Tibial artery (tissue), 4 donors: Measurements from ENCODE around the gene VAT1L.

Experiments
- DNase-seq, 2 donors: peaks; one replicate each; pipeline ENCODE4 v3.0.0-alpha.2; 2019
- H3K27ac ChIP-seq, 2 donors: fragments of 200-600 bp; sonication (generic) in 1 of 2; 1 replicate in 1 of 2; 2 replicates in 1 of 2; pipeline ENCODE4 v1.5.1; 2018 to 2019; ENCODE audit warnings: mild to moderate bottlenecking in 1 of 2
- H3K27me3 ChIP-seq, 2 donors: fragments of 200-600 bp; sonication (generic) in 1 of 2; one replicate each; pipeline versions ENCODE4 v1.5.1 to v1.6.0; 2016 to 2019
- H3K36me3 ChIP-seq, 3 donors: fragments of 200-600 bp; sonication (generic) in 2 of 3; one replicate each; pipeline ENCODE4 v1.5.1; 2016 to 2019; ENCODE audit warnings: mild to moderate bottlenecking in 2 of 3
- H3K4me1 ChIP-seq, 4 donors: fragments of 200-600 bp; sonication (generic) in 2 of 4; 1 replicate in 3 of 4; 2 replicates in 1 of 4; pipeline ENCODE4 v1.5.1; 2016 to 2019
- H3K4me3 ChIP-seq, 2 donors: fragments of 200-600 bp; sonication (generic) in 1 of 2; 1 replicate in 1 of 2; 2 replicates in 1 of 2; pipeline ENCODE4 v1.5.1; 2018 to 2019; ENCODE audit warnings: mild to moderate bottlenecking in 2 of 2
- H3K9me3 ChIP-seq, 3 donors: fragments of 200-600 bp; sonication (generic) in 1 of 3; one replicate each; pipeline ENCODE4 v1.5.1; 2016 to 2019
- intact Hi-C: fragments of 100-400 bp; cut with DNase I; formaldehyde crosslinking; loops from one replicate; pipeline ENCODE4 v1.15.0; 2023; ENCODE audit warnings: low total_unique reads
- TF ChIP-seq, protein P1 (sequence below), 2 experiments: fragments of 200-600 bp in 1 of 2; fragments of 450-650 bp in 1 of 2; IDR thresholded peaks; one replicate each; pipeline ENCODE4 v1.5.1; 2017 to 2019; ENCODE audit warnings: antibody characterized with exemption in 2 of 2, mild to moderate bottlenecking in 1 of 2, moderate library complexity in 1 of 2

Gene VAT1L

DNA sequence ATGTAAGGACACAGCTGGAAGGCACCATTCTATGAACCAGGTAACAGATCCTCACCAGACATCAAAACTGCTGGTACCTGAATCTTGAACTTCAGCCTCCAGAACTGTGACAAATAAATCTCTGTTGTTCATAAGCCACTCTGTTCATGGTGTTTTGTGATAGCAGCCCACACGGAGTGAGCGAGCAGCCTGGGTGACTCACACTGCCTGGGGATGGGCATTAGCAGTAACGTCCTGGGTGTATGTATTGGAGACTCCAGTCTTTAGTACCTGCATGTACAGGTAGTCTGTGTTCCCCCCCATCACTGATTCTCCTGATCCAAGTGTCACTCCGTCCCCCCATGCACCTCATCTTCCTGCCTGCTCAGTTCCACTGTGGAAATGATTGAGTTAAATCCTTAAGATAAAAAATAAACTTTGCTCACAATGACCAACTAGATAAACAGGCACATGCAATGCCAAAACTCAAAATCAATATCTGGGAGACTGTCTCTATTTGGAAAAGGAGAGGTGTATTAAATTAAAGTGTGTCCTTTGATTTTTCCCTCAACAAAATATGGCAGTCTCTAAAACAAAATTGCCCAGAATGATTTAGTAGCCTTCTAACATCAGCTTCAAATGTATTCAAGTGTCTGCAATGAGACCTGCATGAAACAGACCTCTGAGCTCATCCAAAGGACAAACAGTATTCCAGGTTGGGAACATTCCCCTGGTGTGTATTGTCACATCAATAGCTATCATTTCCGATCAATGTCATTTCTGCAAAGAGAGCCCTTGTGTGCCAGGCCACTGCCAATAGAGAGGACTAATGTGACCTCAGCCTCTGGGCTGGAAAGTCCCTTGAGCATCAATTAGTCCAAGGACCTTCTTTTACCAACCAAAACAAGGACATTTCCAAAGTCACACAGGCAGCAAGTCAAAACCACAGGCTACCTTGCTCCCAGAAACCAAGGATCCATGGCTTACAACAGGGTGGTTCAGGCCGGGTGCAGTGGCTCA lies 12.2 kb upstream of the VAT1L start:
- Histone ChIP-seq H3K4me3 (no peak overlapping the region), H3K9me3 (no peaks in the 10 kb centered on the region), H3K27ac (no peak overlapping the region), H3K36me3 (no peaks in the 10 kb centered on the region), H3K4me1 (peaks cover 0 to 7% (median 3%) of the 10 kb centered on the region in 4 donors), H3K27me3 (peaks cover 0 to 3% of the 10 kb centered on the region in 2 donors)
- TF ChIP-seq, protein P1, sequence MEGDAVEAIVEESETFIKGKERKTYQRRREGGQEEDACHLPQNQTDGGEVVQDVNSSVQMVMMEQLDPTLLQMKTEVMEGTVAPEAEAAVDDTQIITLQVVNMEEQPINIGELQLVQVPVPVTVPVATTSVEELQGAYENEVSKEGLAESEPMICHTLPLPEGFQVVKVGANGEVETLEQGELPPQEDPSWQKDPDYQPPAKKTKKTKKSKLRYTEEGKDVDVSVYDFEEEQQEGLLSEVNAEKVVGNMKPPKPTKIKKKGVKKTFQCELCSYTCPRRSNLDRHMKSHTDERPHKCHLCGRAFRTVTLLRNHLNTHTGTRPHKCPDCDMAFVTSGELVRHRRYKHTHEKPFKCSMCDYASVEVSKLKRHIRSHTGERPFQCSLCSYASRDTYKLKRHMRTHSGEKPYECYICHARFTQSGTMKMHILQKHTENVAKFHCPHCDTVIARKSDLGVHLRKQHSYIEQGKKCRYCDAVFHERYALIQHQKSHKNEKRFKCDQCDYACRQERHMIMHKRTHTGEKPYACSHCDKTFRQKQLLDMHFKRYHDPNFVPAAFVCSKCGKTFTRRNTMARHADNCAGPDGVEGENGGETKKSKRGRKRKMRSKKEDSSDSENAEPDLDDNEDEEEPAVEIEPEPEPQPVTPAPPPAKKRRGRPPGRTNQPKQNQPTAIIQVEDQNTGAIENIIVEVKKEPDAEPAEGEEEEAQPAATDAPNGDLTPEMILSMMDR (IDR thresholded peaks at IDR 0.05), result no peak
- intact Hi-C loops, result no loop called here
- no peak for DNase-seq

DNA sequence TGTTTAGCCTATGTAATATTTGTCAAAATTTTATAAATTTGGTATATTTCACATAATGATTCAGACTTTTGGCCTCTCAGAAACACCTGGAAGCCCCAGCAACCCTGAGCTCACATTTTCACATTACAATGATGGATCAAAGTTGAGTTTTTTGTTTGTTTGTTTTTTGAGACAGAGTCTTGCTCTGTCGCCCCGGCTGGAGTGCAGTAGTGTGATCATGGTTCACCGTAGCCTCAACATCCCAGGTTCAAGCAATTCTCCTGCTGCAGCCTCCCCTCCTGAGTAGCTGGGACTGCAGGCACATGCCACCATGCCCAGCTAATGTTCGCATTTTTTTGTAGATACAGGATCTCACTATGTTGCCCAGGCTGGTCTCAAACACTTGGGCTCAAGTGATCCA lies 10.6 kb upstream of the VAT1L start:
- peaks cover 0 to 3% of the 10 kb centered on the region in 2 donors for H3K27me3 ChIP-seq

DNA sequence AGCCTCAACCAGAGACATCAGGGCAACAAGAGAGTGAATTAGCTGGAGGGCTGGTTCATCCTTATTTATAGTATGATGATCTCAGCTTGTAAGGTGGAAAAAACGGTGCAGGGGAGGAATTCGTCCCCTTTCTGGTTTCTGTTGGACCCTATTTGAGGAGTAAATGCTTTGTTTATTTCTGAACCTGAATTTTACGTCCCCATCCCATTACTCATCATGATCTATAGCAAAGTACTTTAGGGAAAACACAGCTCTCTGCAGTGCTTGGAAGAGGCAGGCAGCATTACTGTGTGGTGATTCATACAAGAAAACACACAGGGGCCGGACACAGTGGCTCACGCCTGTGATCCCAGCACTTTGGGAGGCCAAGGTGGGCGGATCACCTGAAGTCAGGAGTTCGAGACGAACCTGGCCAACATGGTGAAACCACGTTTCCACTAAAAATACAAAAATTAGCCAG lies 8.0 kb upstream of the VAT1L start:
- TF ChIP-seq, protein P1 (IDR thresholded peaks at IDR 0.05), result no peak
- no peak for DNase-seq
- no peak overlapping the region for H3K27ac ChIP-seq
- H3K27me3 ChIP-seq, result peaks cover 0 to 6% of the 10 kb centered on the region in 2 donors
- peaks cover 0 to 7% (median 3%) of the 10 kb centered on the region in 4 donors for H3K4me1 ChIP-seq
- no peaks in the 10 kb centered on the region for H3K36me3 ChIP-seq
- no peak overlapping the region for H3K4me3 ChIP-seq
- intact Hi-C loops, result loop anchor here (10.0 kb wide), 1 partner anchor 56 kb away; the partner anchor contains the start of gene NUDT7
- no peaks in the 10 kb centered on the region for H3K9me3 ChIP-seq

More for the DNA sequence above, 10.6 kb upstream of the VAT1L start:
- DNase-seq, result no peak
- H3K9me3 ChIP-seq, result no peaks in the 10 kb centered on the region
- no peaks in the 10 kb centered on the region for H3K36me3 ChIP-seq
- H3K4me1 ChIP-seq, result peaks cover 0 to 7% (median 3%) of the 10 kb centered on the region in 4 donors
- H3K4me3 ChIP-seq, result no peak overlapping the region
- intact Hi-C loops, result no loop called here
- no peak overlapping the region for H3K27ac ChIP-seq
- TF ChIP-seq, protein P1 (IDR thresholded peaks at IDR 0.05), result no peak

DNA sequence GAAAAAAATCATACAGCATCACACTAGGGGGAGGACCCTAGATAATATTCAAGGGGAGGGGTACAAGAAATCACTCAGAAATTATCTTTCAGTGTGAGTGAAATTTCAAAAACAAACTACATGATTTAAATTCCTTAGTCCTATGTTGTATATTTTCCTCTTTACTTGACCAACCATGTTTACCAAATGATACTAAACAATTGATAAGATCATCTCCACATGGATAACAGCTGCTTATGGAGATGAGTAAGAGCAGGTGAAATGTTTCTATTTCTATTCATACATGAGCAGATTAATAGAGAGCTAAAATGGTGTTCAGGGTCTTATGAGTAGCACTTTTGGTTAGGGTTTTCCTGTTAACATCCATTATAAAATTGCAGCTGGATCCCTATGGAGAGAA lies 7.3 kb upstream of the VAT1L start:
- Histone ChIP-seq H3K9me3 (no peaks in the 10 kb centered on the region), H3K4me1 (peaks cover 0 to 7% (median 3%) of the 10 kb centered on the region in 4 donors), H3K27me3 (peaks cover 0 to 6% of the 10 kb centered on the region in 2 donors), H3K36me3 (no peaks in the 10 kb centered on the region), H3K4me3 (no peak overlapping the region), H3K27ac (no peak overlapping the region)
- intact Hi-C loops, result loop anchor here (10.0 kb wide), 1 partner anchor 56 kb away; the partner anchor contains the start of gene NUDT7
- no peak for DNase-seq
- TF ChIP-seq, protein P1 (IDR thresholded peaks at IDR 0.05), result no peak

DNA sequence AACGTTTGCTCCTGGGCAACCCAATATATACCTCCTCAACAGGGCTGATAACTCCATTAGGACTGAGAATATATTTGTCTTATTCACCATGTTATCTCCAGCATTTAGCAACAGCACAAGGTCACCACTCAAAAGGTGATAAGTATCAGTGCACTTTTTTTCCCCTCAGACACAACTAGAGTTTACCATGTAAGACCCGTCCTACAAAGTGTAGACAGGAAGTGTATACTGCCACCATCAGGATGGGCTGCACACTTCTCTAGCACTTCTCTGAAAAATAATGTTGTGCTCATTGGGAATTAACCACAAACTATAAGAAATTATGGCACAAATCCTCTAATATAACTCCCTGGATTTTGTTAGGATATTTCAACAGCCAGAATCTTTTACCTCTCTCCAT lies 5.7 kb upstream of the VAT1L start:
- Histone ChIP-seq H3K4me1 (peaks cover 0 to 7% (median 3%) of the 10 kb centered on the region in 4 donors), H3K27me3 (peaks cover 0 to 8% of the 10 kb centered on the region in 2 donors), H3K36me3 (no peaks in the 10 kb centered on the region), H3K4me3 (no peak overlapping the region), H3K9me3 (no peaks in the 10 kb centered on the region), H3K27ac (no peak overlapping the region)
- intact Hi-C loops, result loop anchor here (10.0 kb wide), 1 partner anchor 58 kb away; the partner anchor contains the start of gene NUDT7
- DNase-seq, result no peak
- TF ChIP-seq, protein P1 (IDR thresholded peaks at IDR 0.05), result no peak
